Progenitor cell of endocrine pancreas (in vitro differentiated cells): ENCODE results near the gene MCRIP2. TPM values are rescaled to one million over a fixed set of nuclear protein-coding genes. Genes with fewer than 3 reads are reported as not detected.

Experiments used
- DNase-seq: peaks from one replicate; pipeline ENCODE4 v3.0.0; 2021; ENCODE audit warnings: low spot score; ENCODE audit not compliant: unreplicated experiment
- H3K27ac Mint-ChIP-seq: 2 replicates; pipeline ENCODE4 v1.8.0; 2021; ENCODE audit warnings: mild to moderate bottlenecking, moderate library complexity, mixed read lengths
- H3K27me3 Mint-ChIP-seq: 2 replicates; pipeline ENCODE4 v1.8.0; 2021; ENCODE audit warnings: mixed read lengths
- H3K36me3 Mint-ChIP-seq: 2 replicates; pipeline ENCODE4 v1.8.0; 2022; ENCODE audit warnings: mixed read lengths; ENCODE audit not compliant: insufficient read depth
- H3K4me1 Mint-ChIP-seq: 2 replicates; pipeline ENCODE4 v1.8.0; 2021; ENCODE audit warnings: low read depth, mixed read lengths
- H3K4me3 Mint-ChIP-seq: 2 replicates; pipeline ENCODE4 v1.8.0; 2021; ENCODE audit warnings: low read depth, mild to moderate bottlenecking, moderate library complexity, mixed read lengths
- H3K9me3 Mint-ChIP-seq: 2 replicates; pipeline ENCODE4 v1.8.0; 2021; ENCODE audit warnings: low read depth, mixed read lengths
- CTCF ChIP-seq: fragments of 200-600 bp; sonication (generic); IDR thresholded peaks from one replicate; pipeline ENCODE4 v1.5.0; 2021; ENCODE audit warnings: antibody characterized with exemption, mild to moderate bottlenecking; ENCODE audit not compliant: unreplicated experiment
- total RNA-seq: library from RNA; stranded (reverse); gene quantifications from 2 replicates; pipeline ENCODE4 v1.2.1, GENCODE V29; 2021

The MCRIP2 gene
- total RNA-seq, 1 donor from 2014 or later = 31.4 TPM

GRCh38 chr16:677316-678190, 35.9 kb downstream of the MCRIP2 start:
- no peak for TF ChIP-seq CTCF
- H3K36me3 Mint-ChIP-seq = peaks cover 6% of the 10 kb centered on the region
- H3K27me3 Mint-ChIP-seq = peaks cover 4% of the 10 kb centered on the region
- no peak overlapping the region for H3K27ac Mint-ChIP-seq
- no peaks in the 10 kb centered on the region for H3K9me3 Mint-ChIP-seq
- H3K4me3 Mint-ChIP-seq = no peak overlapping the region
- DNase-seq = no peak
- peaks cover 8% of the 10 kb centered on the region for H3K4me1 Mint-ChIP-seq

- Mint-ChIP-seq H3K27ac (no peak overlapping the region), H3K9me3 (no peaks in the 10 kb centered on the region), H3K4me1 (peaks cover 10% of the 10 kb centered on the region), H3K4me3 (no peak overlapping the region), H3K36me3 (peaks cover 7% of the 10 kb centered on the region), H3K27me3 (peaks cover 4% of the 10 kb centered on the region)
- no peak for DNase-seq
- TF ChIP-seq CTCF = no peak
Observed at GRCh38 chr16:678209-678857, 36.7 kb downstream of the MCRIP2 start.

GRCh38 chr16:678858-679813, 37.5 kb downstream of the MCRIP2 start:
- H3K4me1 Mint-ChIP-seq = peaks cover 10% of the 10 kb centered on the region
- H3K36me3 Mint-ChIP-seq = peaks cover 7% of the 10 kb centered on the region
- no peak for TF ChIP-seq CTCF
- peak; percentile 53 for DNase-seq
- H3K27ac Mint-ChIP-seq = peak overlapping the region; percentile 59
- no peaks in the 10 kb centered on the region for H3K9me3 Mint-ChIP-seq
- peak overlapping the region; percentile 61 for H3K4me3 Mint-ChIP-seq
- H3K27me3 Mint-ChIP-seq = peaks cover 4% of the 10 kb centered on the region

GRCh38 chr16:679814-680624, 38.4 kb downstream of the MCRIP2 start, which contains the start of gene STUB1:
Gene STUB1 (plus strand): TSS chr16:680410. CDS start chr16:680526, 116 bp downstream.
- Mint-ChIP-seq H3K27me3 (peaks cover 2% of the 10 kb centered on the region), H3K4me3 (peak within 1 kb of the TSS; percentile 79), H3K4me1 (peaks cover 10% of the 10 kb centered on the region), H3K9me3 (no peaks in the 10 kb centered on the region), H3K36me3 (peaks cover 7% of the 10 kb centered on the region), H3K27ac (peak within 1 kb of the TSS; percentile 85)
- TF ChIP-seq CTCF = no peak
- DNase-seq = peak; percentile 82
